ENCODE data around the gene HECTD4. TPM values are rescaled to one million over a fixed set of nuclear protein-coding genes. Genes with fewer than 3 reads are reported as not detected.

Gene HECTD4
- total RNA-seq, 1 donor from 2014 or later: 49.4 TPM

DNA sequence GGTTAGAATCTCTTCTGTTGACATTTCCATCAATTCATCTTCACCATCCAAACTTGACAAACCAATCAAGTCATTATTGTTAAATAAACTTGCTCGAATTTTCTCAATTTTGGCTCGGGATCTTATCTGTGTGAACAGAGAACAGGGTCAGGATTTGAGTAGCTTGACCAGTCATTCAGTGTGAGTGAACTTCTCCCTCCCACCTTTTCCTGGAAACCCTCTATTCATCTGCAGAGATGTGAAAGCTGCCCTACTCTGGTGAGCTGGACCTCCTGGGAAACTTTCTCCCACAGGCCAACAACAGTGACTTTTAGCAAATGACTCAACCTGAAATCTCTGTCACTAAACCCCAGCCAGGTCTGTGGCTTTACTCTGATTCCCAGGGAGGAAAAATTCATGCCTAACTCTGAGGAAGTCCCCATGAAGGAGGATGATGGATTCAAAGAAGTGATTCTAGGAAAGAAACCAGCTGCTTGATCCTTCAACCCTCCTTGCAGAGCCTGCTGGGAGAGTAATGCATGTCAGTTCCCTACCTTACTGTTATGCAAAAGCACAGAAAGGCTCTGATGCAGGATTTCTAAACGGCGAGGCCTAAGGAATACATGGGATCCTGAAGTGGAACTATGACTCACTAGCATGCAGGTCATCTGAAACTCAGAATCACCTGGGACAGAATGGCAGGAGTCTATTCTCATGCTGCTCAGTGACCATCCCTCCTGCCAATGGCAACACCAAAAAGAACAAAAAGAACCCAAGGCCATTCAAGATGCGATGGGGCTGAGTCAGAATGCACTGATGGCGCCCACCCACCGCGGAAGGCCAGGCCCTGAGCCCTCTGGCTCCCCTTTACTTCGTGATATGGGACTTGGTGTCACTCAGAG is 198.8 kb downstream of the HECTD4 start:
- Mint-ChIP-seq H3K27me3 (ENCODE audit: low read depth) (no peaks in the 10 kb centered on the region), H3K4me3 (peak overlapping the region; percentile 1), H3K27ac (ENCODE audit: unreplicated experiment) (peak overlapping the region; percentile 29), H3K4me1 (peaks cover 17% of the 10 kb centered on the region), H3K36me3 (ENCODE audit: low read depth) (peaks cover 7% of the 10 kb centered on the region), H3K9me3 (no peaks in the 10 kb centered on the region)
- TF ChIP-seq, protein P1, sequence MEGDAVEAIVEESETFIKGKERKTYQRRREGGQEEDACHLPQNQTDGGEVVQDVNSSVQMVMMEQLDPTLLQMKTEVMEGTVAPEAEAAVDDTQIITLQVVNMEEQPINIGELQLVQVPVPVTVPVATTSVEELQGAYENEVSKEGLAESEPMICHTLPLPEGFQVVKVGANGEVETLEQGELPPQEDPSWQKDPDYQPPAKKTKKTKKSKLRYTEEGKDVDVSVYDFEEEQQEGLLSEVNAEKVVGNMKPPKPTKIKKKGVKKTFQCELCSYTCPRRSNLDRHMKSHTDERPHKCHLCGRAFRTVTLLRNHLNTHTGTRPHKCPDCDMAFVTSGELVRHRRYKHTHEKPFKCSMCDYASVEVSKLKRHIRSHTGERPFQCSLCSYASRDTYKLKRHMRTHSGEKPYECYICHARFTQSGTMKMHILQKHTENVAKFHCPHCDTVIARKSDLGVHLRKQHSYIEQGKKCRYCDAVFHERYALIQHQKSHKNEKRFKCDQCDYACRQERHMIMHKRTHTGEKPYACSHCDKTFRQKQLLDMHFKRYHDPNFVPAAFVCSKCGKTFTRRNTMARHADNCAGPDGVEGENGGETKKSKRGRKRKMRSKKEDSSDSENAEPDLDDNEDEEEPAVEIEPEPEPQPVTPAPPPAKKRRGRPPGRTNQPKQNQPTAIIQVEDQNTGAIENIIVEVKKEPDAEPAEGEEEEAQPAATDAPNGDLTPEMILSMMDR (conservative IDR thresholded peaks at IDR 0.05): no peak
- DNase-seq (ENCODE audit: low read depth, low spot score): no peak

DNA sequence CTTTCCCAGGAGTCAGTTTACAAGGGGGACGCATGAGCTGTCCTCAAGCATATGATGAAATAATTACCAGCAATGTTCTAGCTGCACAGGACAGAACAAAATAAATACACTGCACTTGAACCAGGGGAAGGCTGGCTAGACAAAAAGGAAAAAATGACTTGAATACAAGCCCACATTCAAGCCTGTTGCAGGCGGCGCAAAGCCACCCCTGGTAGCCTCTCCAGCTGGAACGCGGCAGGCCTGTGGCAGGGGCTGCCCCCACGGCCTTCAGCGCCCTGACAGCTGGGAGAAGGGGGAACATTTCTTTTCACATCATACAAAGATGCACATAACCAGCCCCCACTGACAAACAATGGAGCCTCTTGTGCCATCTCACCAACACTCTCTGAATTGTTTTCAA is 199.7 kb downstream of the HECTD4 start:
- TF ChIP-seq, protein P1 (conservative IDR thresholded peaks at IDR 0.05): no peak
- no peaks in the 10 kb centered on the region for H3K9me3 Mint-ChIP-seq
- peaks cover 7% of the 10 kb centered on the region for H3K36me3 Mint-ChIP-seq (ENCODE audit: low read depth)
- H3K4me1 Mint-ChIP-seq: peaks cover 17% of the 10 kb centered on the region
- peak overlapping the region; percentile 50 for H3K4me3 Mint-ChIP-seq
- no peaks in the 10 kb centered on the region for H3K27me3 Mint-ChIP-seq (ENCODE audit: low read depth)
- peak; percentile 41 for DNase-seq (ENCODE audit: low read depth, low spot score)
- no peak overlapping the region for H3K27ac Mint-ChIP-seq (ENCODE audit: unreplicated experiment)

DNA sequence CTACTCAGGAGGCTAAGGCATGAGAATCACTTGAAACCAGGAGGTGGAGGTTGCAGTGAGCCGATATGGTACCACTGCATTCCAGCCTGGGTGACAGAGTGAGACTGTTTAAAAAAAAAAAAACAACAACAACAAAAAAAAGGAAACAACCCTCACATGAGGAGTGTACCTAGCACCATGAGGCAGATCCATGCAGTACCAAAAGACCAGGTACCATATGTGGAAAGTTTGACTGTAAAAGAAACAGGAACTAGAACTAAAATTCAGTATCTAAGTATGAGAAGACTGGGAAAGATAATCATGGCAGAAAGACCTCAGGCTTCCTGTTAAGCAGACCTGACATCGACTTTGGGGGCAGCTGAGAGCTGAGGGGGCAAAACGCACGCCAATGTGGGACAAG is 201.8 kb downstream of the HECTD4 start:
- Mint-ChIP-seq H3K4me3 (no peak overlapping the region), H3K9me3 (no peaks in the 10 kb centered on the region), H3K4me1 (peaks cover 24% of the 10 kb centered on the region), H3K27me3 (ENCODE audit: low read depth) (no peaks in the 10 kb centered on the region), H3K27ac (ENCODE audit: unreplicated experiment) (no peak overlapping the region), H3K36me3 (ENCODE audit: low read depth) (peaks cover 14% of the 10 kb centered on the region)
- no peak for DNase-seq (ENCODE audit: low read depth, low spot score)
- TF ChIP-seq, protein P1 (conservative IDR thresholded peaks at IDR 0.05): no peak

DNA sequence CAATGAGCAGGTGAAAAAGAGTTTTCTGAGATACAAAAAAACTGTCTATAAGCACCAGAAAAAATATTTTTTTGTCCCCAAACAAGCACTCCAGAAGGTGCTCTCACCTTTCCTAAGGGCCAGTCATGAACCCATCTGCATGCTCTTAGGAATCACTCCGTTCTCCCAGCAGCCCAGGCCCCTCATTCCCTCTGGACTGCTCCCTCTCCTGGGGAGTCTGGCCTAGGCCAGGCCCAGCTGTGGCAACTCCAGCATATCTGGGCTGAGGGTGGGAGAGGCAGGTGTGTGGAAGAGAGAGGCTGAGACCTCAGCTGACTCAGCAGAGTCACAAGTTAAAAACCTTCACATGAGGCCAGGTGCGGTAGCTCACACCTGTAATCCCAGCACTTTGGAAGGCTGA is 202.3 kb downstream of the HECTD4 start:
- Mint-ChIP-seq H3K36me3 (ENCODE audit: low read depth) (peaks cover 12% of the 10 kb centered on the region), H3K9me3 (no peaks in the 10 kb centered on the region), H3K27ac (ENCODE audit: unreplicated experiment) (no peak overlapping the region), H3K27me3 (ENCODE audit: low read depth) (no peaks in the 10 kb centered on the region), H3K4me1 (peaks cover 24% of the 10 kb centered on the region), H3K4me3 (no peak overlapping the region)
- TF ChIP-seq, protein P1 (conservative IDR thresholded peaks at IDR 0.05): no peak
- DNase-seq (ENCODE audit: low read depth, low spot score): no peak

GRCh38 chr12:112179341-112179740 is 202.9 kb downstream of the HECTD4 start:
- H3K9me3 Mint-ChIP-seq: no peaks in the 10 kb centered on the region
- peaks cover 12% of the 10 kb centered on the region for H3K36me3 Mint-ChIP-seq (ENCODE audit: low read depth)
- no peak overlapping the region for H3K4me3 Mint-ChIP-seq
- no peak overlapping the region for H3K27ac Mint-ChIP-seq (ENCODE audit: unreplicated experiment)
- H3K4me1 Mint-ChIP-seq: peaks cover 24% of the 10 kb centered on the region
- H3K27me3 Mint-ChIP-seq (ENCODE audit: low read depth): no peaks in the 10 kb centered on the region
- no peak for DNase-seq (ENCODE audit: low read depth, low spot score)
- TF ChIP-seq, protein P1 (conservative IDR thresholded peaks at IDR 0.05): no peak

Measured in neural crest cell (in vitro differentiated cells).